Heart left ventricle (tissue), 13 donors: ENCODE data around the gene HOXB4.

Experiments
- POLR2A ChIP-seq, 2 donors: fragments of 450-650 bp; IDR thresholded peaks; one replicate each; pipeline ENCODE4 v1.6.1; 2017; ENCODE audit warnings: antibody characterized with exemption in 2 of 2, mild to moderate bottlenecking in 2 of 2, moderate library complexity in 2 of 2
- TF ChIP-seq, protein P1 (sequence below), 12 donors: fragments of 200-600 bp; sonication (generic) in 4 of 12; IDR thresholded peaks; one replicate each; pipeline versions ENCODE4 v1.5.0 to v1.8.0; 2018 to 2022; ENCODE audit warnings: antibody characterized with exemption in 12 of 12, mild to moderate bottlenecking in 5 of 12
- donor health status: ischemic (EF 13 %, LVEDD 7.1; RV severe dilation, severe dysfunction).
- donor health status: DM: no; HTN: yes; CAD: no.
- donor health status: DM: no; HTN: no; CAD: no.
- donor health status: ischemic (EF 25% LVEDD 6.9; RV normal size, moderate dysfunction).
- donor health status: ischemic (EF 25% LVEDD 5.7; RV mildly dilated, moderate dysfunction).
- donor health status: ischemic (EF 35%, LVEDD 5.7; RV mildly dilated, moderate dysfunction).
- donor health status: nonischemic (EF 11% LVEDD 7.7; RV severe dilation, severe dysfunction).
- donor health status: DM: yes; HTN: yes; CAD: no.
- donor health status: PGD.
- donor health status: ischemic (EF 29% LVEDD 5.4; RV normal size, mild dysfunction).
- donor health status: nonischemic (EF 23%, LVEDD 6.1; RV moderate dilation, normal function).

DNA sequence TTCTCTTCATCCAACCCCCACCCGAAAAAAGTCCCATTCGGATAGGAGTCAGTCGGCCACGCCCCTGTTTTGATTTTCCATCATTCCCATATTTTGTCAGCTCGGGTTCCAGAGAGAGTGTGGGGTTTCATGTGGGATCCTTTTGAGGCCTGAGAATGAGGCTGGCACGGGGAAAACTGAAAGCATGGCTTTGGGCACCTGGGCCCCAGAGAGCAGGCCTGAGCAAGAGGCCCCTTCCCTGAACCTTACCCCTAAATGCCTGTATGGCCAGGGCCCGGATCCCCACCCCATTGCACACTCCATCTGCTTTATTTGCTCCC lies 4.6 kb upstream of the HOXB4 start:
- TF ChIP-seq, protein P1, sequence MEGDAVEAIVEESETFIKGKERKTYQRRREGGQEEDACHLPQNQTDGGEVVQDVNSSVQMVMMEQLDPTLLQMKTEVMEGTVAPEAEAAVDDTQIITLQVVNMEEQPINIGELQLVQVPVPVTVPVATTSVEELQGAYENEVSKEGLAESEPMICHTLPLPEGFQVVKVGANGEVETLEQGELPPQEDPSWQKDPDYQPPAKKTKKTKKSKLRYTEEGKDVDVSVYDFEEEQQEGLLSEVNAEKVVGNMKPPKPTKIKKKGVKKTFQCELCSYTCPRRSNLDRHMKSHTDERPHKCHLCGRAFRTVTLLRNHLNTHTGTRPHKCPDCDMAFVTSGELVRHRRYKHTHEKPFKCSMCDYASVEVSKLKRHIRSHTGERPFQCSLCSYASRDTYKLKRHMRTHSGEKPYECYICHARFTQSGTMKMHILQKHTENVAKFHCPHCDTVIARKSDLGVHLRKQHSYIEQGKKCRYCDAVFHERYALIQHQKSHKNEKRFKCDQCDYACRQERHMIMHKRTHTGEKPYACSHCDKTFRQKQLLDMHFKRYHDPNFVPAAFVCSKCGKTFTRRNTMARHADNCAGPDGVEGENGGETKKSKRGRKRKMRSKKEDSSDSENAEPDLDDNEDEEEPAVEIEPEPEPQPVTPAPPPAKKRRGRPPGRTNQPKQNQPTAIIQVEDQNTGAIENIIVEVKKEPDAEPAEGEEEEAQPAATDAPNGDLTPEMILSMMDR (IDR thresholded peaks at IDR 0.05): no peak
- no peak for TF ChIP-seq POLR2A (IDR thresholded peaks at IDR 0.05)
